ACC112 (cell line): ENCODE results near the gene FLYWCH1.

Experiments
- H2AFZ ChIP-seq: fragments of 200-600 bp; sonication (generic); one replicate; pipeline ENCODE4 v1.6.0; 2017; ENCODE audit warnings: antibody characterized with exemption, low read length; ENCODE audit not compliant: unreplicated experiment
- H3K27ac ChIP-seq: fragments of 200-600 bp; sonication (generic); 2 replicates; pipeline ENCODE4 v1.5.1; 2014; ENCODE audit warnings: low read depth, mild to moderate bottlenecking, antibody characterized with exemption, low read length, moderate library complexity
- H3K27me3 ChIP-seq: fragments of 200-600 bp; sonication (generic); 2 replicates; pipeline ENCODE4 v1.6.1; 2014; ENCODE audit warnings: mild to moderate bottlenecking, antibody characterized with exemption, low read length, moderate library complexity, mixed read lengths; ENCODE audit not compliant: insufficient read depth
- H3K36me3 ChIP-seq: fragments of 200-600 bp; sonication (generic); 2 replicates; pipeline ENCODE4 v1.6.1; 2016; ENCODE audit warnings: mild to moderate bottlenecking, antibody characterized with exemption, low read length, moderate library complexity, mixed read lengths; ENCODE audit not compliant: insufficient read depth
- H3K4me1 ChIP-seq: fragments of 200-600 bp; sonication (generic); one replicate; pipeline ENCODE4 v1.6.1; 2016; ENCODE audit warnings: low read length, mixed read lengths; ENCODE audit not compliant: insufficient read depth, unreplicated experiment, control insufficient read depth
- H3K4me3 ChIP-seq: fragments of 200-600 bp; sonication (generic); 2 replicates; pipeline ENCODE4 v1.5.1; 2014; ENCODE audit warnings: mild to moderate bottlenecking, low read depth, low read length
- H3K79me2 ChIP-seq: fragments of 200-600 bp; sonication (generic); one replicate; pipeline ENCODE4 v1.6.0; 2016; ENCODE audit warnings: low read length; ENCODE audit not compliant: control insufficient read depth, unreplicated experiment, insufficient read depth

FLYWCH1 gene

DNA sequence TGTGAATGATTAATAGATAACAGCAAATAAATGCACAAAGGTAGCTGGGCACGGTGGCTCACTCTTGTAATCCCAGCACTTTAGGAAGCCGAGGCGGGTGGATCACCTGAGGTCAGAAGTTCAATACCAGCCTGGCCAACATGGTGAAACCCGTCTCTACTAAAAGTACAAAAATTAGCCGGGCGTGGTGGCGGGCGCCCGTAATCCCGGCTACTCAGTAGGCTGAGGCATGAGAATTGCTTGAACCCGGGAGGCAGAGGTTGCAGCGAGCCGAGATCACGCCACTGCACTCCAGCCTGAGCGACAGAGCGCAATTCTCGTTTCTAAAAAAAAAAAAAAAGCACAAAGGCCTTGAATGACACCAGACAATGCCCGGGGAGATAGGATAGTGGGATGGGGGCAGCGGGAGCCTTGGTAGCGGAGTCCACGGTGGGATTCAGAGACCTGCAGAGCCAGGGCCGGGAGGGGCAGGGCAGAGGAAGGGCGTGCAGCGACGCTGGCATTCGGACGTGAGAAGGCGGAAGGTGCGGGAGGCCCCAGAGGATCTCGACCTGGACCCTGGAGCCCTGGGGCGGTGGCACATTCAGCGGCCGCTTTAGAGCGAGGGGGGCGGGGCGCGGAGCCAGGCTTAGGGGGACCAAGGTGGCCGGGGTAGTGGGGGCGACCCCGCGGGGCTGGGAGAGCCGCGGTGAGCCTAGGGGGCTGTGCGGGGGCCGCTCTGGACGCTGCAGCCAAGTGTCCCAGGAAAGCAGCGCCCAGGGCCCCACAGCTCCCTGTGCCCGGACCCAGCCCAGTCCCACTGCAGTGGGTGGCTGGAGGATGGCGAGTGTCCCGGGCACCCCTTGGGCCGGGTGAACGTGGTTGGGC lies 29.7 kb upstream of the FLYWCH1 start:
- peaks cover 5% of the 10 kb centered on the region for H3K4me1 ChIP-seq
- peaks cover 16% of the 10 kb centered on the region for H3K79me2 ChIP-seq
- peak overlapping the region; percentile 91 for H3K4me3 ChIP-seq
- H3K27ac ChIP-seq = no peak overlapping the region
- H3K36me3 ChIP-seq = no peaks in the 10 kb centered on the region
- peak overlapping the region; percentile 84 for H2AFZ ChIP-seq
- H3K27me3 ChIP-seq = no peaks in the 10 kb centered on the region

GRCh38 chr16:2882650-2883457 lies 28.9 kb upstream of the FLYWCH1 start, which contains the start of gene FLYWCH2:
Gene FLYWCH2, plus strand, starts transcription at chr16:2883215. Its CDS starts 13,235 bp downstream, at chr16:2896450.
- peaks cover 19% of the 10 kb centered on the region for H3K79me2 ChIP-seq
- H3K4me3 ChIP-seq = peak within 1 kb of the TSS; percentile 91
- H3K27ac ChIP-seq = peak within 1 kb of the TSS; percentile 65
- no peaks in the 10 kb centered on the region for H3K27me3 ChIP-seq
- H2AFZ ChIP-seq = peak within 1 kb of the TSS; percentile 90
- peaks cover 5% of the 10 kb centered on the region for H3K4me1 ChIP-seq
- no peaks in the 10 kb centered on the region for H3K36me3 ChIP-seq

GRCh38 chr16:2883458-2883908 lies 28.2 kb upstream of the FLYWCH1 start:
- H3K4me1 ChIP-seq = peaks cover 5% of the 10 kb centered on the region
- H3K36me3 ChIP-seq = no peaks in the 10 kb centered on the region
- H3K27me3 ChIP-seq = no peaks in the 10 kb centered on the region
- peak overlapping the region; percentile 91 for H3K4me3 ChIP-seq
- H3K79me2 ChIP-seq = peaks cover 22% of the 10 kb centered on the region
- H3K27ac ChIP-seq = peak overlapping the region; percentile 65; the same call in 1 of the 2 replicates
- peak overlapping the region; percentile 90 for H2AFZ ChIP-seq

DNA sequence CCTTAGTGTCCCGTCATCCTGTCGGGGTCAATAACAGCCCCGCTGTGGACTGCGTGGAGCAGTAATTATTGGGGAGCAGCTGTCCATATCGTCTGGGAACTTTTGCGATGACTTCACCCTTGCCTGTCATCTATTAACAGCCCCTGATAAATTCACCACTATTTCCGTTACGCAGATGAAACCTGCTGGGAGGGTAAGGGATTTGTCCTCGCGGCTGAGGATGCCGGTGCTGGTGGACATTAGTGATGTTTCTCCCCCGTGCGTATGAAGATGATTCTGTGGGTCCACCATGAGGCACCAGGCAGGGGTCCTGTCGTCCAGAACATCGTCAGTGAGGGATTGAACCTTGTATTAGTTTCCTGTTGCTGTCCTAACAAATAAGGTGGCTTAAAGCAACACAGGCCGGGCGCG lies 27.7 kb upstream of the FLYWCH1 start:
- peak overlapping the region; percentile 90 for H2AFZ ChIP-seq
- H3K79me2 ChIP-seq = peaks cover 26% of the 10 kb centered on the region
- peak overlapping the region; percentile 91 for H3K4me3 ChIP-seq
- H3K27ac ChIP-seq = peak overlapping the region; percentile 65; the same call in 1 of the 2 replicates
- peaks cover 5% of the 10 kb centered on the region for H3K4me1 ChIP-seq
- no peaks in the 10 kb centered on the region for H3K36me3 ChIP-seq
- no peaks in the 10 kb centered on the region for H3K27me3 ChIP-seq

- no peaks in the 10 kb centered on the region for H3K36me3 ChIP-seq
- H3K4me3 ChIP-seq = no peak overlapping the region
- H3K27me3 ChIP-seq = no peaks in the 10 kb centered on the region
- H3K27ac ChIP-seq = no peak overlapping the region
- no peak overlapping the region for H2AFZ ChIP-seq
- H3K4me1 ChIP-seq = peaks cover 16% of the 10 kb centered on the region
- peaks cover 8% of the 10 kb centered on the region for H3K79me2 ChIP-seq
These were observed 17.5 kb upstream of the FLYWCH1 start for GRCh38 chr16:2894231-2894630.

DNA sequence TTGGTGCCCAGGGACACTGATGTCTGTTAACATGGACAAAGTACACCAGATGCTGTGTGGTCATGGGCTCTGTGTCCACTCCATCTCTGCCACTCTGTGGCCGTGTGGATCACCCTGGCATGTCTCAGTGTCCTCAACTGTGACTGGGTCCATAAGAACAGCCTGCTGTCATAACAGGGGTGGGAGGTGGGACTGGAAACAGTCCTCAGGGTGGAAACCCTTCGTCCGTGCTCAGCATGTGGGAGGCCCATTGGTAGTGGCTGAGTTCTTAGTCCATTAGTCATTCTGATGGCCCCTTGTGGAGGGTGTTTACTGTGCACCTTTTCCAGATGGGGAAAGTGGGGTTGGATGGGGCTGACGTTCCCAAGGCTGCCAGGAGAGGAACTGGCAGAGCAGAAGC lies 15.9 kb upstream of the FLYWCH1 start:
- H3K27me3 ChIP-seq = no peaks in the 10 kb centered on the region
- H3K36me3 ChIP-seq = no peaks in the 10 kb centered on the region
- H3K79me2 ChIP-seq = peaks cover 8% of the 10 kb centered on the region
- H3K4me3 ChIP-seq = no peak overlapping the region
- H3K27ac ChIP-seq = no peak overlapping the region; the same call in 1 of the 2 replicates
- H3K4me1 ChIP-seq = peaks cover 16% of the 10 kb centered on the region
- no peak overlapping the region for H2AFZ ChIP-seq

GRCh38 chr16:2896480-2897010 lies 15.2 kb upstream of the FLYWCH1 start:
- no peak overlapping the region for H3K27ac ChIP-seq
- peaks cover 8% of the 10 kb centered on the region for H3K79me2 ChIP-seq
- no peak overlapping the region for H3K4me3 ChIP-seq
- H3K27me3 ChIP-seq = no peaks in the 10 kb centered on the region
- H2AFZ ChIP-seq = no peak overlapping the region
- peaks cover 16% of the 10 kb centered on the region for H3K4me1 ChIP-seq
- H3K36me3 ChIP-seq = no peaks in the 10 kb centered on the region

DNA sequence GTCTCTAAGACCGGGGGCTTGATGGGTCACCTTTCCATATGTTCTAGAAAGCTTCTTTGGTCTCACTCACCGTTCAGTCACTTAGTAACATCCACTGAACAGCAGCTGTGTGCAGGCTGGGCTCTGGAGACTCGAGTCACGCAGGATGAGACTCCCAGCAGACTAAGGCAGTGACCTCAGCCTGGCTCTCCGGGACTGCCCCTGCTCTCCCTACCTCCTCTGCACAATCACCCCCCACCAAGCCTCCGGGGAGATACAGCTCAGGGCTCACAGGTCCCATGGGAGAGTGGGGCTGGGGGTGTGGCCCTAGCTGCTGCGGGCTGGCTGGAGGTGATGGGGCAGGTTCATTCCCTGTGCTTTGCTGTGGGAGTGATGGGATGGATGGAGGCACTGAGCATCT lies 14.6 kb upstream of the FLYWCH1 start:
- H3K4me1 ChIP-seq = peaks cover 16% of the 10 kb centered on the region
- H3K27me3 ChIP-seq = no peaks in the 10 kb centered on the region
- H3K4me3 ChIP-seq = no peak overlapping the region
- no peak overlapping the region for H3K27ac ChIP-seq
- H3K79me2 ChIP-seq = peaks cover 8% of the 10 kb centered on the region
- no peak overlapping the region for H2AFZ ChIP-seq
- H3K36me3 ChIP-seq = no peaks in the 10 kb centered on the region

DNA sequence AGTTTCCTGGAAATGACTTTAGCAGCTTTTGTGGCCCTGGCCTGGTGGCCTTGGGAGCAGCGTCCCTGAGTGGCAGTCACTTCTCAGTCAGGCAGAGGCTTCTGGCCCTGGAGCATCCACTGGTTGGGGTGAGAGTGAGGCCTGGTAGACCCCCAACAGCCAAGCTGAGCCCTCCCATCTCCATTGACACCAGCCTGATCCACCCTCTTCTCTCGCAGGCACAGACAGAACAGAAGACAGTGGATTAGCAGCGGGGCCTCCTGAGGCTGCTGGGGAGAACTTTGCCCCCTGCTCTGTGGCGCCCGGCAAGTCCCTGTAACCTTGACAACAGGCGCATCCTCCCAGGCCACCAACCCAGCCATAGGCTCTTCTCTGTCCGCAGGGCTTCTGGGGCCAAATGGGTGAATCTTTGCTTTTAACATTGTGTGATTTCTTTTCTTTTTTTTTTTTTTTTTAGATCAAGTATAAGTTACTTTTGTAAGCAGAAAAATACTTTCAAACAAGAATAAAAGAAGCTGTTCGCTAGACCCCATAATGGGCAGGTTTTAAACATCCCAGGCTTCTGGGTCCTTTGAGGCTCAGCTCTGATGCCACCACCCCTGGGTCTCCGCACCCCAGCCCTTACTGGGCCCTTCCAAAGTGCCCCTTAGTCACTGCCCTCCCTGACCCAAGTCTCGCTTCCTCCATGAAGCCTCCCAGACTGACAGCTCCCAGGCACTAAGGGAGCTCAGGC lies 12.7 kb upstream of the FLYWCH1 start:
- Histone ChIP-seq H3K27me3 (no peaks in the 10 kb centered on the region), H3K4me1 (peaks cover 21% of the 10 kb centered on the region), H3K27ac (no peak overlapping the region), H3K79me2 (peaks cover 4% of the 10 kb centered on the region), H3K4me3 (no peak overlapping the region), H3K36me3 (no peaks in the 10 kb centered on the region), H2AFZ (no peak overlapping the region)

DNA sequence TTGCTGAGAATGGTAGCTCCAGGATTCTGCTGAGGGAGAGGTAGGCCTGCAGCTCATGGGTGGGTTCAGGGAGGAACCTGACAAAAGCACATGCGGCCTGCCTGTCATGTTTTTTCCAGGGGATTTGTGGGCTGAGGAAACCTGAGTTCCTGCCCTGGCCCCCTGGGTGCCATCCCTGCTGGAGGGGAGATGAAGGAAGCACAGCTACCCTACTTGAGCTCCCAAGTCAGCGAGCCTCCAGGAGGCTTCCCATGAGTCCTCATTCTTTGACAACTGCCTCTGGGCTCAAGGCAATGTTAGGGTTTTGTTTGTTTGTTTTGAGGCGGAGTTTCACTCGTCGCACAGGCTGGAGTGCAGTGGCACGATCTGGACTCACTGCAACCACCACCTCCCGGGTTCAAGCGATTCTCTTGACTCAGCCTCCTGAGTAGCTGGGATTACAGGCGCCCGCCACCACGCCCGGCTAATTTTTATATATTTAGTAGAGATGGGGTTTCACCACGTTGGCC lies 12.1 kb upstream of the FLYWCH1 start:
- Histone ChIP-seq H3K4me3 (no peak overlapping the region), H3K79me2 (peaks cover 2% of the 10 kb centered on the region)

More for the DNA sequence above, 12.1 kb upstream of the FLYWCH1 start:
- Histone ChIP-seq H3K4me1 (peaks cover 21% of the 10 kb centered on the region), H3K36me3 (no peaks in the 10 kb centered on the region), H2AFZ (no peak overlapping the region), H3K27ac (no peak overlapping the region), H3K27me3 (no peaks in the 10 kb centered on the region)
